SK-N-SH (cell line): ENCODE data around the gene DGCR2. TPM values are rescaled to one million over a fixed set of nuclear protein-coding genes. Genes with fewer than 3 reads are reported as not detected.

Experiments used
- CTCF ChIA-PET: fragments of 300-600, 350-600 bp; formaldehyde crosslinking; extraction: SDS; loops from one replicate; lab custom pipeline; 2021; lab: Yijun Ruan, JAX
- POLR2A ChIA-PET: fragments of 350-600 bp; sonication (Branson Sonifier 250); formaldehyde crosslinking; extraction: SDS; loops from one replicate; lab custom pipeline; 2020; ENCODE audit warnings: antibody characterized with exemption, inconsistent platforms; lab: Yijun Ruan, JAX
- DNase-seq: peaks from one replicate; pipeline ENCODE4 v3.0.0; 2012
- H2AFZ ChIP-seq: fragments of 200-600 bp; sonication (generic); 2 replicates; pipeline ENCODE4 v1.8.1; 2016; ENCODE audit warnings: antibody characterized with exemption, mild to moderate bottlenecking, low read depth
- H3F3A ChIP-seq: fragments of 200-600 bp; sonication (generic); replicated peaks from 2 replicates; pipeline ENCODE3; 2016; ENCODE audit warnings: antibody characterized with exemption, mild to moderate bottlenecking; ENCODE audit not compliant: insufficient read depth
- H3K27ac ChIP-seq, 2 experiments: fragments of 200-500 bp in 1 of 2; fragments of 200-600 bp in 1 of 2; sonication (Bioruptor generic) in 1 of 2; sonication (generic), shearing (Covaris generic) in 1 of 2; 2 replicates each; pipeline versions ENCODE4 v1.5.1 to v1.6.1; 2014 to 2016; ENCODE audit warnings: low read depth in 2 of 2, inconsistent platforms in 1 of 2, low read length in 1 of 2, mild to moderate bottlenecking in 1 of 2, mixed read lengths in 1 of 2
- H3K27me3 ChIP-seq: fragments of 200-600 bp; sonication (generic), shearing (Covaris generic); 2 replicates; pipeline ENCODE4 v1.6.1; 2016; ENCODE audit warnings: mixed run types; ENCODE audit not compliant: insufficient read depth
- H3K36me3 ChIP-seq, 2 experiments: fragments of 200-500 bp in 1 of 2; fragments of 200-600 bp in 1 of 2; sonication (Bioruptor generic) in 1 of 2; sonication (generic) in 1 of 2; replicated peaks in 1 of 2; 2 replicates each; pipeline versions ENCODE3 to v1.5.1; 2014 to 2016; ENCODE audit warnings: low read length in 1 of 2, mild to moderate bottlenecking in 1 of 2; ENCODE audit not compliant: insufficient read depth in 2 of 2, control insufficient read depth in 1 of 2
- H3K4me1 ChIP-seq, 2 experiments: fragments of 200-500 bp in 1 of 2; fragments of 200-600 bp in 1 of 2; sonication (Bioruptor generic) in 1 of 2; sonication (generic), shearing (Covaris generic) in 1 of 2; 2 replicates each; pipeline versions ENCODE4 v1.5.1 to v1.6.1; 2014 to 2016; ENCODE audit warnings: low read depth in 1 of 2, low read length in 1 of 2, mixed run types in 1 of 2; ENCODE audit not compliant: insufficient read depth in 2 of 2, control insufficient read depth in 1 of 2
- H3K4me2 ChIP-seq: fragments of 200-600 bp; sonication (generic), shearing (Covaris generic); 2 replicates; pipeline ENCODE4 v1.6.1; 2017; ENCODE audit warnings: mixed run types
- H3K4me3 ChIP-seq, 2 experiments: fragments of 200-500 bp in 1 of 2; fragments of 200-600 bp in 1 of 2; sonication (Bioruptor generic) in 1 of 2; sonication (generic), shearing (Covaris generic) in 1 of 2; 2 replicates each; pipeline versions ENCODE4 v1.5.1 to v1.8.1; 2014 to 2016; ENCODE audit warnings: low read depth in 2 of 2, inconsistent platforms in 1 of 2, low read length in 1 of 2, mild to moderate bottlenecking in 1 of 2, mixed read lengths in 1 of 2, moderate library complexity in 1 of 2
- H3K79me2 ChIP-seq: fragments of 200-600 bp; sonication (generic); 2 replicates; pipeline ENCODE4 v1.8.1; 2017; ENCODE audit warnings: mild to moderate bottlenecking; ENCODE audit not compliant: insufficient read depth
- H3K9ac ChIP-seq: fragments of 200-600 bp; sonication (generic); 2 replicates; pipeline ENCODE4 v1.6.1; 2017; ENCODE audit warnings: mixed run types
- H3K9me2 ChIP-seq: fragments of 200-600 bp; sonication (generic); 2 replicates; pipeline ENCODE4 v1.6.1; 2017; ENCODE audit warnings: mixed run types
- H3K9me3 ChIP-seq: fragments of 200-600 bp; sonication (generic); 2 replicates; pipeline ENCODE4 v1.6.1; 2017; ENCODE audit warnings: mixed run types, mild to moderate bottlenecking, moderate library complexity
- H4K20me1 ChIP-seq: fragments of 200-600 bp; sonication (generic); 2 replicates; pipeline ENCODE4 v1.6.1; 2017; ENCODE audit warnings: mild to moderate bottlenecking, mixed run types; ENCODE audit not compliant: insufficient read depth
- CHD2 ChIP-seq: fragments of 150-350 bp; IDR thresholded peaks from 2 replicates; pipeline ENCODE4 v1.6.1; 2018; ENCODE audit warnings: low read length; ENCODE audit not compliant: partially characterized antibody
- CTCF ChIP-seq: fragments of 200-600 bp; sonication (generic); IDR thresholded peaks from 2 replicates; pipeline ENCODE4 v1.6.1; 2017; ENCODE audit warnings: antibody characterized with exemption, mild to moderate bottlenecking, moderate library complexity
- ELF1 ChIP-seq: IDR thresholded peaks from 2 replicates; pipeline ENCODE4 v1.4.0; 2012
- EP300 ChIP-seq, 2 experiments: IDR thresholded peaks; 2 replicates each; pipeline versions ENCODE4 v1.4.0 to v1.6.1; 2012; ENCODE audit warnings: borderline replicate concordance in 1 of 2, low read depth in 1 of 2, low read length in 1 of 2
- EZH2phosphoT487 ChIP-seq: fragments of 200-600 bp; sonication (generic); IDR thresholded peaks from 2 replicates; pipeline ENCODE4 v1.6.1; 2017; ENCODE audit warnings: low read depth, mixed run types, mild to moderate bottlenecking, antibody characterized with exemption, moderate library complexity, borderline replicate concordance
- FOXM1 ChIP-seq: IDR thresholded peaks from 2 replicates; pipeline ENCODE4 v1.4.0; 2012; ENCODE audit warnings: low read depth, mild to moderate bottlenecking
- GABPA ChIP-seq: IDR thresholded peaks from 2 replicates; pipeline ENCODE4 v1.4.0; 2012; ENCODE audit warnings: low read depth, mild to moderate bottlenecking
- GATA2 ChIP-seq: sonication (generic); formaldehyde crosslinking; IDR thresholded peaks from 2 replicates; pipeline ENCODE4 v1.5.0; 2020; ENCODE audit warnings: mild to moderate bottlenecking, missing genetic modification reagents
- IRF3 ChIP-seq: fragments of 150-350 bp; IDR thresholded peaks from 2 replicates; pipeline ENCODE4 v1.6.1; 2016; ENCODE audit warnings: mild to moderate bottlenecking, low read depth, low read length
- JUND ChIP-seq: IDR thresholded peaks from 2 replicates; pipeline ENCODE4 v1.4.0; 2012
- MAX ChIP-seq: IDR thresholded peaks from 2 replicates; pipeline ENCODE4 v1.4.0; 2012; ENCODE audit warnings: low read depth
- NFIC ChIP-seq: IDR thresholded peaks from 2 replicates; pipeline ENCODE4 v1.4.0; 2012; ENCODE audit warnings: borderline replicate concordance
- POLR2AphosphoS5 ChIP-seq: IDR thresholded peaks from 2 replicates; pipeline ENCODE4 v1.6.1; 2012; ENCODE audit warnings: low read depth, low read length
- RAD21 ChIP-seq: IDR thresholded peaks from 2 replicates; pipeline ENCODE4 v1.6.1; 2012; ENCODE audit warnings: mild to moderate bottlenecking, low read length
- RCOR1 ChIP-seq: fragments of 150-350 bp; IDR thresholded peaks from 2 replicates; pipeline ENCODE4 v1.6.1; 2017; ENCODE audit warnings: antibody characterized with exemption, low read length
- RFX5 ChIP-seq: IDR thresholded peaks from 2 replicates; pipeline ENCODE4 v1.6.1; 2012; ENCODE audit warnings: mild to moderate bottlenecking, improper control_type of control experiment, low read length
- RXRA ChIP-seq: IDR thresholded peaks from 2 replicates; pipeline ENCODE4 v1.4.0; 2012; ENCODE audit warnings: low read depth, mild to moderate bottlenecking, borderline replicate concordance
- SIN3A ChIP-seq: IDR thresholded peaks from 2 replicates; pipeline ENCODE4 v1.6.1; 2012; ENCODE audit warnings: low read depth, mild to moderate bottlenecking, low read length, moderate library complexity, borderline replicate concordance
- SMC3 ChIP-seq: IDR thresholded peaks from 2 replicates; pipeline ENCODE4 v1.6.1; 2012; ENCODE audit warnings: low read depth, low read length, improper control_type of control experiment
- TAF1 ChIP-seq: IDR thresholded peaks from 2 replicates; pipeline ENCODE4 v1.6.1; 2012; ENCODE audit warnings: low read depth, mild to moderate bottlenecking, low read length, moderate library complexity, borderline replicate concordance
- TCF12 ChIP-seq: IDR thresholded peaks from 2 replicates; pipeline ENCODE4 v1.4.0; 2012
- TEAD4 ChIP-seq: IDR thresholded peaks from 2 replicates; pipeline ENCODE4 v1.4.0; 2012; ENCODE audit warnings: mild to moderate bottlenecking, borderline replicate concordance; ENCODE audit not compliant: insufficient read depth
- USF2 ChIP-seq: fragments of 150-350 bp; IDR thresholded peaks from 2 replicates; pipeline ENCODE4 v1.6.1; 2017; ENCODE audit warnings: antibody characterized with exemption, low read length, low read depth, borderline replicate concordance
- WGBS: methylation state at CpG from one replicate; pipeline ENCODE4 v1.1.6; 2017; ENCODE audit warnings: low lambda C conversion rate; 5-methylcytosine and 5-hydroxymethylcytosine counted together
- polyA plus RNA-seq, 3 experiments: library from polyadenylated mRNA; depleted of rRNA; stranded (reverse); fragments of >200 nt; gene quantifications; 2 replicates each; pipeline ENCODE4 v1.2.3, GENCODE V29; 2012

The DGCR2 gene
- polyA plus RNA-seq, 1 of the 3 experiments (the other 2 are of a cell fraction), result 30.4 TPM

GRCh38 chr22:19090183-19090582, 32.0 kb downstream of the DGCR2 start:
- Histone ChIP-seq H2AFZ (no peak overlapping the region), H3K9ac (no peak overlapping the region), H3K36me3 (peaks cover 3 to 7% of the 10 kb centered on the region in 2 experiments), H3K9me3 (no peaks in the 10 kb centered on the region), H3K79me2 (peaks cover 42% of the 10 kb centered on the region; the same call in 1 of the 2 replicates), H3K4me3 (no peak overlapping the region), H3K27me3 (no peaks in the 10 kb centered on the region), H4K20me1 (peaks cover 48% of the 10 kb centered on the region), H3K9me2 (no peaks in the 10 kb centered on the region), H3K4me1 (peaks cover 0 to 6% of the 10 kb centered on the region in 2 experiments; a peak in 2 of 4 replicates), H3K27ac (no peak overlapping the region), H3K4me2 (no peak overlapping the region), H3F3A (no peaks in the 10 kb centered on the region)
- TF ChIP-seq RXRA (no peak), NFIC (no peak), RFX5 (no peak), POLR2AphosphoS5 (no peak), GABPA (no peak), RCOR1 (no peak), SMC3 (no peak), MAX (no peak), RAD21 (no peak), GATA2 (CRISPR knock-in tag) (no peak), JUND (no peak), CTCF (no peak)
- CTCF ChIA-PET, result no interaction called here
- DNase-seq, result no peak
- POLR2A ChIA-PET, result no interaction called here
- 94% methylated on average over 2 of the region's 2 CpGs for WGBS

- Histone ChIP-seq H3K4me3 (no peak overlapping the region), H3K4me1 (peaks cover 0 to 6% of the 10 kb centered on the region in 2 experiments; a peak in 2 of 4 replicates), H3K9me2 (no peaks in the 10 kb centered on the region), H3K9ac (no peak overlapping the region), H3K79me2 (peaks cover 30% of the 10 kb centered on the region; the same call in 1 of the 2 replicates), H3K9me3 (no peaks in the 10 kb centered on the region), H3K27ac (no peak overlapping the region), H3K27me3 (no peaks in the 10 kb centered on the region), H4K20me1 (peaks cover 46% of the 10 kb centered on the region), H2AFZ (no peak overlapping the region), H3K36me3 (peaks cover 3 to 7% of the 10 kb centered on the region in 2 experiments), H3F3A (no peaks in the 10 kb centered on the region), H3K4me2 (no peak overlapping the region)
- DNase-seq, result no peak
- CTCF ChIA-PET, result no interaction called here
- 96% methylated on average over 14 of the region's 14 CpGs for WGBS
- POLR2A ChIA-PET, result no interaction called here
- no peak for TF ChIP-seq MAX
- no peak for TF ChIP-seq ELF1
- TF ChIP-seq FOXM1, result no peak
- TF ChIP-seq USF2, result no peak
- TF ChIP-seq TCF12, result no peak
- no peak for TF ChIP-seq CHD2
- TF ChIP-seq TEAD4, result no peak
- TF ChIP-seq GABPA, result no peak
- no peak for TF ChIP-seq IRF3
- no peak for TF ChIP-seq EZH2phosphoT487
- TF ChIP-seq TAF1, result no peak
- TF ChIP-seq SIN3A, result no peak
- TF ChIP-seq SMC3, result no peak
- TF ChIP-seq EP300 (IDR thresholded peaks at IDR 0.05; ENCODE audit: borderline replicate concordance in 1 of 2, low read depth in 1 of 2, low read length in 1 of 2), result no peak
Measured at GRCh38 chr22:19088866-19089595, 33.2 kb downstream of the DGCR2 start.
